ENCODE measurements around the gene ADGRL3.
"Not testable (repeated sequence)": the region's sequence is repeated elsewhere in the genome, so short reads cannot be mapped to it uniquely, and the experiment has no call there.

The ADGRL3 gene

DNA sequence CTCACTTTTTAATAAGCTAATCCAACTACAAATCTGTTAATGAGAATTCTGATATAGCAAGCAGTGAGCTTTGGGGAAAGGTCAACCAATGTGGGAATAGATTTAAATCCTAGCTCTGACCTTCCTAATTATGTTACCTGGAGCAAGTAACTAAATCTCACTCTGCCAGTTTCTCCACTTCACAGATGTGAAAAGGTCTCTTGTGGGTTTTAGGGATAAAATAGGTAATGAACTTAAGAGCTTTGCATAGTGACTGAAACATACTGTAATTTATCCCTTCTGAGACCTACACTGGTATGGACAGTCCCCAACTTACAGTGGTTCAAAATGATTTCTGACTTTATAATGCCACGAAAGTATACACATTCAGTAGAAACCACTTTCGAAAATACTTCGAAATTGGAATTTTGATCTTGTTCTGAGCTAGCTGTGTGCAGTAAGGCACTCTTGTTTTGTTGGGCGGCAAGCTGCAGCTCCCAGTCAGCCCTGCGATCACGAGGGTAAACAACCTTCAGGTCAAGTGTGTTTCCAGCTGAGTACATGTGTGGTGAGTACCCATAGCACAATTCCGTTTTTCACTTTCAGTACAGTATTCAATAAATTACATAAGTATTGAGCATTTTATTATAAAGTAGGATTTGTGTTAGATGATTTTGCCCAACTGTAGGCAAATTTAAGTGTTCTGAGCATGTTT is 93.7 kb downstream of the ADGRL3 start:
- DNase-seq, result no peak

DNA sequence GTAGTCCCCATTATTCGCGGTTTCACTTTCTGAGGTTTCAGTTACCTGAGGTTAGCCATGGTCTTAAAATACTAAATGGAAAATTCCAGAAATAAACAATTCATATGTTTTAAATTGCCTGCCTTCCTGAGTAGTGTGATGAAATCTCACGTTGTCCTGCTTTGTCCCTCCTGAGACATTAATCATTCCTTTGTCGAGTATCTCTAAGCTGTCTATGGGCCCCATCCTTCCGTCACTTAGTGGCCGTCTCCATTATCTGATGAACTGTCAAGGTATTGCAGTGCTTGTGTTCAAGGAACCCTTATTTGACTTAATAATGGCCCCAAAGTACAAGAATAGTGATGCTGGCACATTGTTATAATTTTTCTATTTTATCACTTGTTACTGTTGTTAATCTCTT is 94.8 kb downstream of the ADGRL3 start:
- DNase-seq, result no peak

DNA sequence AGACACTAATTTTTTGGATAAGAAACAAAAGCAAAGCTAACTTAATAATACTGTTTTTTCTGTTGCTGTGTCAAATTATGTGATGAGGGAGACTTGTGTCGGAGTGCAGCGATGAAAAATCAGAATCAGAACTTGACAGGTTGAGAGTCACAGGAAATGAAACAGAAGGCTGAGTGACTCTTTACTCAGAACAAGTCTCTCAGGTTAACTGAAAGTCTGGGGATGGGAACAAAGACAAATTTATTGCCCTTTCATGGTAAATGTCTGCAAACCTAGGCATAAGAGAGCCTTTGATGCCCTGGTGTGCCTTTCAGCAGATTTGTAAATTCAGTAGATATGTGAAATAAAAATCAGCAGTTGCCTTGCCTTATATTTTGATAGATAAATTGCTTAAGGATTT is 96.0 kb downstream of the ADGRL3 start:
- DNase-seq, result no peak

DNA sequence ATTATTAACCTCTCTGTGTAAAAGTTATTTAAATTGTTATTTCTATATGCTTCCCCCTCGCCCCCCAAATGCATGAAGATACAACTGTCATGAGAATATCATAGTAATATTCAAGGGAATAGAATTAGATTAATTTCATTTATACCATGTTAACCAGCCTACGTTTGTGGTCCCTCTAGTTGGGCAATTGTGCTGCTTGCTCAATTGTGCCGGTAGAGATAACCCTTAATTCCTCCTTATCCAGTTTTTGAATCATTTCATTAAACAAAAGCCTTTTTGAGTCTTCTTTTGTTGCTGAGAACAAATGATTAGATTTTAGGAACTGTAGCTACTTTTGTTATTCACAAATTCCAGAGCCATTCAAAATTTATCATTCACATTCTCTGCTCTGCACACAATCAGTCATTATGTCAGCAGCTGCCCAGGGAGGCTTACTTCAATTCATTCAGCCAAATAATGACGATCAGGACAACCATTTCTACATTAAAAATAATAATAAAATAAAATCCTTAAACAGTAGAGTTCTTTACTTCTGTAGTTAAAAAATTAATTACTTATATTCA is 98.1 kb downstream of the ADGRL3 start:
- no peak for DNase-seq

DNA sequence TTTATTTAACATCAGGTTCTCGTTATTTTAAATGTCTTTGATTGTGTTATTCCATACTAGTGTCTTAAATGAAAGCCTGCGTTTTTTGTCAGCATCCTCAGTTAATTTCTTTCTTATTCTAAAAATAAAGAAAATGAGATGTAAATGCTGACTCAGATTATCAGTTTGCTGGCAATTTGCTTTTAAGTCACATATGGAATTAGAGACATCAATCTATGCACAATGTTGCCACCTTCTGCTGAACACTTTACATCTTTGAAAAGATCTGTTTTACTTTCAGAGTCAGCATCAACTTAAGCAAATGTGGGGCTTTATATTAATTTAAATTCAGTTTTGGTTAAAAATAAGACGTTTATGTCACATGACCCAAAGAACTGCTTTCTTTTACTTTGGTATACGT is 99.2 kb downstream of the ADGRL3 start:
- DNase-seq, result no peak

DNA sequence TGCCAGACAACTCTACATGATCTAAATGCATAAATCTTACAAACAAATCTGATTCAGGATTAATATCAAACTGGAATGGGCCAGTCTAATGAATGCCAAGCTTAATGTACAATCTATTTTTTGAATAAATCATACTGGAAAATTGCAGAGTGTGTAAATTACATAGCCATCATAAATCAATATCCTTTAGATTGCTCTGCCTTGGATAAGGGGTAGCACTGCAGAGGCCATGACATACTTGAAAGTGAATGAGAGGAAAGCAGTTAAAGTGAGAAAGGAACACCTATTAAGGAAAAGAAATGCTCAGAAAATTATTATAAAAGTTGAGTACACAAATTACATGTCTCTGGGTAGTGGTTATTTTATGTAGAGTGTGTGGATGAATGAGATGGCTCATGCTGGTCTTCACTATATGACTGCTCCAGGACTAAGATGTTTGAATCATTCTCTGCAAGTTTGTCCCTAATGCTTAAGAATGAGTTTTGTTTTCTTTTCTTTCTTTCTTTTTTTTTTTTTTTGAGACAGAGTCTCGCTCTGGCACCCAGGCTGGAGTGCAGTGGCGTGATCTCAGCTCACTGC is 100.2 kb downstream of the ADGRL3 start:
- no peak for DNase-seq

DNA sequence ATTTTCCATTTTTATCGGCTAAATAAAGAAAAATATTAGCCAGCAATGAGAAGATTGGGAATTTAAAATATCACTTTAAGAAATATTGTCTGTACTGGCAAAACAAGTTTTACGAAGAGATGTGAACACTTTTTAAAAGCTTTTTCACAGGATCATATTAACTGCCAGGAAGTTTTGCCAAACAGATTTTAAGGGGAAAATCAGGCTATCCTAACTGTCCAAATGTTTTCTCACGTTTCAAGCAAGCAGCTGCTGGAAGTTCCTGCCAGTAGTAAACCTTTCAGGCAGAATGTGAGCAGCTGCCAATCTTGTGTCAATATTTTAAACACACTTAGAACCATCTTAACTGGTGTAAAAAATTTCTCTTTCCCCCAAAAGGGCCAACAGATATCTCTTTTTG is 101.1 kb downstream of the ADGRL3 start:
- DNase-seq, result no peak

DNA sequence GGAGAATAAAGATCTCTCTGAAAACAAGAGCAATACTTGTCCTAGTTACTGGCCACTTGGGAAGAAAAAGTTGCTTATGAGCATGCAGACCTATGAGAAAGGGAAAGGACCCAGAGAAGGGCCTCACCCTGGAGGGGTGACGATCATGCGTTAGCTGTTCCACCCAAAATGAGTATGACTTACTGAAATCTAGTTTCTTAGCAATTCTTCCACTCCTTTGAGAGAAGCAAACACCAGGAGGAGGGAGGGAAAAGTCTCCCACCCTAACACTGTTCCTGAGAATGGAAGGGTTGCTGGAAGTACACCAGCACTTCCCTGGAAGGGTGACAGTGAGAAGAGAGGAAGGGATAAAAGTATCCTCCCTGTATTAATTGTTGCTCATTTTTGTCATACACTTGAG is 107.9 kb downstream of the ADGRL3 start:
- no peak for DNase-seq

DNA sequence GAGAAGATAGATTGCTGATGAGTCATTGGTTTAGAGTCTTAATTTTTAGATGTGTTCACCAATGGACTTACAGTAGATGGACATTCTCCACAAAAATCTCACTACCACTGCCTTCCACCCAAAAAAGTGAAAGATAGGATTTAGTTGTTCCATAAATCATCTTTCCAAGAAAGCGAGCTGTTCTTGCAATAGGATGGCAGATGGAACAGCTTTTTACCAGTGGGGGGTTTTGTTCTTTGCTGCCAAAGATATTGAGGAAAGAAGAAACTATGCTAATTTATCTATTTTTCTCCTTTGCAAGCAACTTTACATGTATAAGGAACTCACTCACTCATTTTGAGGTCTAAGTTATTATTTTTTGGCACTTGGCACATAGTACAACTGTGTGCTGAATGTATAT is 109.5 kb downstream of the ADGRL3 start:
- DNase-seq, result no peak

DNA sequence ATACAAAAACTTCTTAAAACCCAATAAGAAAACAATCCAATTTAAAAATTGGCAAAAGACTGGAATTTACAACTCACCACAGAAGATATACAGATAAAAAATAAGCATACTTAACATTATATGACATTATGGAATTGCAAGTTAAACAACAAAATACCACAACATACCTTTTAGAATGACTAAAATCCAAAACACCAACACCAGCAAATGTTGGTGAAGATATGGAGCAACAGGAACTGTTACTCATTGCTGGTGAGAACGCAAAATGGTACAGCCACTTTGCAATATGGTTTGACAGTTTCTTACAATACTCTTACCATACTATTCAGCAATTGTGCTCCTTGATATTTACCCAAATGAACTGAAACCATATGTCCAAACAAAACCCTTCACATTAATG is 112.4 kb downstream of the ADGRL3 start:
- DNase-seq, result no peak

DNA sequence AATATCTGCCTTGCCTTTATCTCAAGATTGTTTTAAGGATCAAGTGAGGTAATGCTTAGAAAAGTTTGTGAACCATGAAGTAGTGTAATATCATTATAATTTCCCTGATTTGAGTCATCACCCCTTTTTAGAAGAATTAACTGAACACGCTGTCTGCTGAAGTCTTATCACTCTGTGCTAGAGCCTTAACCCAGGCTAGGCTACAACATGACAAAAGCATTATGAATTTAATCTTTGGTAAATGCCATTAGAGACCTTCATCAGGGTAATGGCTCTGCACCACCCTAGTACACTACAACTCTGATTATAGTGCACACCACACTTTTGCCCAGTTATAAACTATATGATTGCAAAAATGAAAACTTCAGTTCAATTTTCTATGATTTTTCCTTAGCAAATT is 118.3 kb downstream of the ADGRL3 start:
- no peak for DNase-seq

DNA sequence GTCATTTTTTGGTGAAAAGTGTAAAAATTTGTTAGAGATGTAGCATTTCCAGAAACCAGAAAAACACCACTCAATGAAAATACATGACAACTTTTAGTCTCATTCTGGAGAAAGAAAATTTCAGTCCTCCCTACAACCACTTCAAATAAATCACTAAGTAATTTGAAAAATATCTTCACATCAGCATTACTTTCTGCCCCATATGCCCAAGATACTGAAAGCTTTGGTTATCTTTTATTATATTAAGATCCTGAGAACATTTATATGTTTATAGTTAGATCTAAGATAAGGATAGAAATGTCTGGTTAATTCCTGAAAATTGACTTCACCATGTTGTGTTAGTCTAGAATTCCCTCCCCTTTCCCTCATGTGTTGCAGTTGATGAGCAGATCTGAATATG is 119.0 kb downstream of the ADGRL3 start:
- DNase-seq, result no peak

DNA sequence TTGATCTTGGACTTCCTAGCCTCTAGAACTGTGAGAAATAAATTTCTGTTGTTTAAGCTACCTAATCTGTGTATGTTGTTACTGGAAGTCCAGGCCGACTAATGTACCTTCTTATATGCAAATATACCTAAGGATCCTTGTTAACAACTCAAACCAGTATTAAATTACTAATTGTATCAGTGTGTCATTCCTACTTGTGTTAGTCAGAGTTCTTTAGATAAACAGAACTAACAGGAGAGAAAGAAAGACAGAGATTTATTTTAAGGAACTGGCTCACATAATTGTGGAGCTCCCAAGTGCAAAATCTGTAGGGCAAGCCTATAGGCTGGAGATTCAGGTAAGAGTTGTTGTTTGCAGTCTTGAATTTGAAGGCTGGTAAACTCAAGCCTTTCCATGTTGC is 120.0 kb downstream of the ADGRL3 start:
- no peak for DNase-seq

DNA sequence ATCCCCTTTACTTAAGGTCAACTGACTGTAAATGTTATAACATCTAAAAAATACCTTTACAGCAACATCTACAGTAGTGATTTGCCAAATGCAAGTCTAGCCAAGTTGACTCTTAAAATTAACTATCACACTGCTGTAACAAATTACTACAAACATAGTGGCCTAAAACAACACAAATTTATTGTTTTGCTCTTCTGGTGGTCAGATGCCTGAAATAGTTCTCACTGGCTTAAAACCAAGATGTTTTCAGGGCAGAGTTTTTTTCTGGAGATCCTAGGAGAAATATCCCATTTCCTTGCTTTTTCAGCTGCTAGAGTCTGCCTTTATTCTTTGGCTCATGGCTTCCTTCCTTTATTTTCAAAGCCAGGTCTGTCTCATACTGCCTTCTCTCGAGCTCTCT is 120.5 kb downstream of the ADGRL3 start:
- no peak for DNase-seq

DNA sequence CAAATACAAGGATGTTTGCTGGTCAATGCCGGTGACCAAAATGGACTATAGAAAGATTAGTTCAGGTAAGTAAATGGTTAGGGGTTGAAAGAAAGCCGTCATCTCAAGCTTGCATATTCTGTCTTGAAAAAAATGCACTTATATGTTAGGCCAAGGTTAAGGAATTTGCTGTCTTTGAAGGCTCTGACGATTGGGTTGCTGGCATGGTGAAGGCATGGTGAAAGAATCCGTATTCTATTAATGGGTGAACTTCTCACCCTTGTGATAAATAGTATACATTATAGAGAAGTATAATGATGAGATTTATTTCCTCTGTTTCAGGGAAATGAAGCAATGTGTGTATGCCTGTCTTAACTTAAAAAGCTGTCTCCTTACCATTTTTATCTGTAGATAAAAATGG is 132.6 kb downstream of the ADGRL3 start:
- no peak for DNase-seq

DNA sequence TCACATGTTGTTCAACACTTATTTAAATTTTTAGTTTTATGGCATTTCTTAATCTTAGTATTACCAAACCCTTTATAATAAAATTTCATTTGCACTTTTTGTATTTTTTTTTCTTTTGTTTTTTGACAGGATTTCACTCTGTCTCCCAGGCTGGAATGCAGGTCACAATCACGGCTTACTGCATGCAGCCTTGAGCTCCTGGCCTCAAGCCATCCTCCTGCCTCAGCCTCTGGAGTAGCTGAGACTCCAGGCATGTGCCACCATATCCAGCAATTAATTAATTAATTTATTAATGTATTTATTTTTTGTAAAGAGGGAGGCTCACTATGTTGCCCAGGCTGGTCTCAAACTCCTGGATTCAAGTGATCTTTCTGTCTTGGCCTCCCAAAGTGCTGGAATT is 133.4 kb downstream of the ADGRL3 start:
- no peak for DNase-seq

DNA sequence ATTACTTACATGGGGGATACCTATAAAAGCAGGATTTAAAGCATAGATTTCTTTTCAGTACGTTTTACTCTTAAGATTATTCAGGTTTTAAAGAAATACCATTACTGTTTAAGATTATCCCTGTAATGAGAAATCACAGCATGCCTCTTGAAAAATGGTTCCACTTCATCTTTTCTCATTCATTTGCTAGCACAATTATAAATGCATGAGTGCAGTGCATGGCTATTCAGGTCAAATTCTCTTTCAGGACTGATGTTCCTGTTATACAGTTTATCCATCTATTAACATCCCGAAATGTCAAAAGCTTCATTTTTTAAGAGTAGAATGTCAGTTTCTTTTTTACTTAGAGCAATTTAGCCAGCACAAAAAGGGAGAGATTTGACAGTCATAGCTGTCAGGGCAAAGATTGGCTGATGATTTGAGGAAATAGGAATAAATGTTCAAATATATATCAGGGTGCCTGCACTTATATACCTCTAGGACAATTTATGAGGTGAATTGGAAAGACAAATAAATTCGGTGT is 135.2 kb downstream of the ADGRL3 start:
- no peak for DNase-seq

DNA sequence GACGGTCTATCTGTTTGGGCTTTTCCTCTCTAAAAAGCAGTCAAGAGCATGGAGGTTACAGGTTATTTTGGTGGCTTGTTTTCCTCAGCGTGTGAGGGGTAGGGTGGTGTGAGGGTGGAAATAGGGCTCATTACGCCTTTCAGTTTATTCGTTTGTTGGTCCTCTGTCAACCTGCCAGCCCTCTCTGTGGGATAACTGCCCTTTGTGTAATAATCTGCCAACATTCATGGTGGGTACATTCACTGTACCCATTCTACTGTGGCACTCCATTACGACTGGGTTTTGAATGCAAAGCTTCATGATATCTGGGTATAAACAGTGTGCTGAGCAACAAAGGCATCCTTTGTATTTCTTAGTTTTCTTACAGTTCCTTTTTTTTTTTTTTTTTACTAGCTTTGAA is 136.4 kb downstream of the ADGRL3 start:
- DNase-seq, result no peak

DNA sequence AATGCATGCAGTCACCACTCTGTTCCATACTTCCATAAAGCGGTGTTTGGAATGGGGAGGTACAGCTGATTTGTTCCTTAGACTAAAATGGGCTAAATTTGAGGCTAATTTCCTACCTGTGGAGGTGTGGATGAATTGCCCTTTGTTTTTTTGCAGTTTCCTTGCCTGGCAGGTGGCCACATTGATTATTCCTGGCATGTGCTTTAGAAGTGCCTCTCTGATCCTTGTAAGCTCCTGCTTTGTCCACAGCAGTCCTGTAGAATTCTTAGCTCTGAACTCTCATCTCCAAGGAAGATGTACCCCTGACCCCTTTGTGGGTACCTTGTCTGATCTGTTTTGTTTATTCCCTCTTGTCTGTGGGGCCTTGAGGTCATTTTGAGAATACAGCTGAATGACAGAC is 136.8 kb downstream of the ADGRL3 start:
- no peak for DNase-seq

DNA sequence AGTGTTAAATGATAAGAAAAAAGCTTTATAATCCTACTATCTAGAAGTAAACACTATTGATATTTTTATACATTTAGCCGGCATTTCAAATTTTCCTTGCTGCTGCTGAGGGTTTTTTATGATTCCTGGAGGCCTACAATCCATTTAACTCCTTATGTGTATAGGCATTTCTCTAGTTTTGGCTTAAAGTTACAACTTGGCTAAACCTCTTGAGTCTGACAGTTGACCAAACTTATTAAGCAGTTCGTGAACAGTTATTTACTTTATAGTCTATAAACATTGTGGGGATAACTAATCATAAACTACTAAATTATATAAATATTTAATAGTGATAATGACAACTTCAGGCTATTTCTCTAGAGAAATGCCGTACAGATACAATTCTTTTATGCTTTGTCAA is 141.9 kb downstream of the ADGRL3 start:
- DNase-seq, result no peak

DNA sequence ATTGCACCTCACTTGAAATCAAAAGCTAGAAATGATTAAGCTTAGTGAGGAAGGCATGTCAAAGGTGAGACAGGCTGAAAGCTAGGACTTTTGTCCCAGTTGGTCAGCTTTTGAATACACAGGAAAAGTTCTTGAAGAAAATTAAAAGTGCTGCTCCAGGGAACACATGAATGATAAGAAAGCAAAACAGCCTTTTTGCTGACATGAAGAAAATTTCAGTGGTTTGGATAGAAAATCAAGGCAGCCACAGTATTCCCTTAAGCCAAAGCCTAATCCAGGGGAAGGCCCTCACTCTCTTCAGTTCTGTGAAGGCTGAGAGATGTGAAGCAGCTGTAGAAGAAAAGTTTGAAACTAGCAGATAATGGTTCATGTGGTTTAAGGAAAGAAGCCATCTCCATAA is 150.8 kb downstream of the ADGRL3 start:
- no peak for DNase-seq

DNA sequence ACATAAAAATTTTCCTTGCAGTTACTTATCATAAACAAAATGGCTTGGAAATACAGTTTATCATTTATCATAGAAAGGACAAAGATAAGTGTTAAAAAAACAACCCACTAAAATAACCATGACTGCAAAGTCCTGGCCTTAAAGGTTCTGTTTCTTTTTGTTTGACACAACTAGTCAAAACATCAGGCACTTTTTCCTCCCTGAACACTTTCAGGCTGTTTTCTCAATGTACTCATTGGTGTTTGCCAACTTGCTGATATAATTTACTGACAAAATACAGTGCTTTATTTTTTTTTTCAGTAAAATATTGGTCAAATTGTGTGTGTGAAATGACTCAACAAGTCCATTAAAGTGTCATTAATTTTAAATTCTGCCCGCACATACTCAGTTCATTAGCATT is 156.6 kb downstream of the ADGRL3 start:
- no peak for DNase-seq

DNA sequence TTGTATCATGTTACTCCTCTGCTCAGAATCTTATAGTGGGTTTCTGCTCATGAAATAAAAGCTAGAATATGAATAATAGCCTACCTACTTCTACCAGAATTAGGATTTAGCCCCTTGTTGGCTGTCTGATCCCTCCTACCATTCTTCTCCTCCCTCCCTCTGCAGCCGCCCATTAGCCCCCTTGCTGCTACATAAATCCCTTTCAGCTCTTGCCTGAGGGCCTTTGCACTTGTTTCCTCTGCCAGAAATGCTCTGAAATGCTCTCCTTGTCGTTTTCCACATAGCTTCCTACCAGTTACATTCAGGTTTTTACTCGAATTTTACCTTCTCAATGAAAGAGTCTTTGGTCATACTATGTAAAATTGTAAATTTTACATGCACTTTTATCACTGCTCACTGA is 159.2 kb downstream of the ADGRL3 start:
- no peak for DNase-seq

DNA sequence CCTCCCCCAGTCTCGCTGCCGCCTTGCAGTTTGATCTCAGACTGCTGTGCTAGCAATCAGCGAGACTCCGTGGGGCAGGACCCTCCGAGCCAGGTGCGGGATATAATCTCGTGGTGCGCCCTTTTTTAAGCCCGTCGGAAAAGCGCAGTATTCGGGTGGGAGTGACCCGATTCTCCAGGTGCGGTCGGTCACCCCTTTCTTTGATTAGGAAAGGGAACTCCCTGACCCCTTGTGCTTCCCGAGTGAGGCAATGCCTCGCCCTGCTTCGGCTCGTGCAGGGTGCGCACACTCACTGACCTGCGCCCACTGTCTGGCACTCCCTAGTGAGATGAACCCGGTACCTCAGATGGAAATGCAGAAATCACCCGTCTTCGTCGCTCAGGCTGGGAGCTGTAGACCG is 172.7 kb downstream of the ADGRL3 start:
- not testable (repeated sequence) for DNase-seq
